BJ (cell line): ENCODE data around the gene FCN1. TPM values are rescaled to one million over a fixed set of nuclear protein-coding genes. Genes with fewer than 3 reads are reported as not detected.

Experiments used
- CTCF ChIA-PET: fragments of 350-600 bp; formaldehyde crosslinking; extraction: SDS; loops from one replicate; lab custom pipeline; 2021; ENCODE audit warnings: antibody characterized with exemption, inconsistent platforms; lab: Yijun Ruan, JAX
- POLR2A ChIA-PET: fragments of 300-600 bp; sonication (Branson Sonifier 250); formaldehyde crosslinking; extraction: SDS; loops from one replicate; lab custom pipeline; 2021; ENCODE audit warnings: antibody characterized with exemption; lab: Charles Lee
- DNase-seq: peaks from one replicate; pipeline ENCODE4 v3.0.0-alpha.2; 2011; ENCODE audit warnings: low read depth
- H3K27me3 ChIP-seq: 2 replicates; pipeline ENCODE4 v1.6.0; 2011; ENCODE audit warnings: low read length; ENCODE audit not compliant: control insufficient read depth, insufficient read depth
- H3K36me3 ChIP-seq: 2 replicates; pipeline ENCODE4 v1.5.1; 2011; ENCODE audit warnings: low read length; ENCODE audit not compliant: control insufficient read depth, insufficient read depth
- H3K4me3 ChIP-seq: 2 replicates; pipeline ENCODE4 v1.5.1; 2011; ENCODE audit warnings: low read depth, mild to moderate bottlenecking, control low read depth, low read length
- CTCF ChIP-seq: IDR thresholded peaks from 2 replicates; pipeline ENCODE4 v1.5.1; 2011; ENCODE audit warnings: low read depth, mild to moderate bottlenecking, control low read depth, inconsistent platforms, low read length, moderate library complexity; ENCODE audit not compliant: insufficient read depth
- polyA plus RNA-seq: library from polyadenylated mRNA; depleted of rRNA; stranded (reverse); fragments of >200 nt; gene quantifications from 2 replicates; pipeline ENCODE4 v1.2.3, GENCODE V29; 2011

FCN1 gene
- polyA plus RNA-seq, 1 experiment, result not detected

GRCh38 chr9:134882204-134882785, 35.4 kb downstream of the FCN1 start:
- POLR2A ChIA-PET, result no interaction called here
- CTCF ChIA-PET, result interaction anchor here (1.7 kb wide), 1 partner anchor 10 kb away, joined by 4 read pairs; no protein-coding TSS in a partner anchor
- H3K27me3 ChIP-seq, result peaks cover 4% of the 10 kb centered on the region; the same call in 1 of the 2 replicates

GRCh38 chr9:134881313-134881670, 36.4 kb downstream of the FCN1 start:
- H3K4me3 ChIP-seq, result no peak overlapping the region
- no peak for TF ChIP-seq CTCF
- peaks cover 1% of the 10 kb centered on the region; the same call in 1 of the 2 replicates for H3K27me3 ChIP-seq
- ChIA-PET POLR2A (no interaction called here), CTCF (no interaction called here)
- DNase-seq, result no peak
- no peaks in the 10 kb centered on the region for H3K36me3 ChIP-seq

More at GRCh38 chr9:134882204-134882785, 35.4 kb downstream of the FCN1 start:
- no peak for DNase-seq
- H3K36me3 ChIP-seq, result no peaks in the 10 kb centered on the region
- H3K4me3 ChIP-seq, result no peak overlapping the region
- TF ChIP-seq CTCF, result no peak

- H3K27me3 ChIP-seq, result peaks cover 1% of the 10 kb centered on the region; the same call in 1 of the 2 replicates
- TF ChIP-seq CTCF, result no peak
- no peaks in the 10 kb centered on the region for H3K36me3 ChIP-seq
- H3K4me3 ChIP-seq, result no peak within 1 kb of the TSS
- CTCF ChIA-PET, result no interaction called here
- POLR2A ChIA-PET, result no interaction called here
- DNase-seq, result no peak
Measured at GRCh38 chr9:134880484-134881312, 37.0 kb downstream of the FCN1 start, which contains the start of gene FCN2. FCN2 (plus strand) TSS chr9:134880810; CDS start chr9:134880822, 12 bp downstream.

GRCh38 chr9:134879664-134880483, 37.8 kb downstream of the FCN1 start:
- Histone ChIP-seq H3K4me3 (no peak overlapping the region), H3K36me3 (no peaks in the 10 kb centered on the region), H3K27me3 (peaks cover 6% of the 10 kb centered on the region; the same call in 1 of the 2 replicates)
- no peak for TF ChIP-seq CTCF
- no peak for DNase-seq
- ChIA-PET POLR2A (no interaction called here), CTCF (no interaction called here)
